Measurements from ENCODE around the gene ARHGAP15.
"Not testable (repeated sequence)": the region's sequence is repeated elsewhere in the genome, so short reads cannot be mapped to it uniquely, and the experiment has no call there.

ARHGAP15 gene

GRCh38 chr2:143128681-143129580, at the start of gene ARHGAP15:
Gene ARHGAP15, plus strand, starts transcription at chr2:143129419.
- no peak for FAIRE-seq

- no peak for FAIRE-seq
Measured at GRCh38 chr2:143081616-143082015, 47.6 kb upstream of the ARHGAP15 start.

GRCh38 chr2:143083636-143084035, 45.6 kb upstream of the ARHGAP15 start:
- FAIRE-seq: no peak

GRCh38 chr2:143084462-143084861, 44.8 kb upstream of the ARHGAP15 start:
- FAIRE-seq: no peak

GRCh38 chr2:143085125-143085784, 44.0 kb upstream of the ARHGAP15 start:
- no peak for FAIRE-seq

GRCh38 chr2:143087033-143087432, 42.2 kb upstream of the ARHGAP15 start:
- no peak for FAIRE-seq

GRCh38 chr2:143088388-143088787, 40.8 kb upstream of the ARHGAP15 start:
- FAIRE-seq: no peak

- not testable (repeated sequence) for FAIRE-seq
Measured at GRCh38 chr2:143089520-143089919, 39.7 kb upstream of the ARHGAP15 start.

- FAIRE-seq: no peak
Measured at GRCh38 chr2:143110758-143111428, 18.3 kb upstream of the ARHGAP15 start.

- FAIRE-seq: no peak
Measured at GRCh38 chr2:143117225-143117624, 12.0 kb upstream of the ARHGAP15 start.

- FAIRE-seq: no peak
Measured at GRCh38 chr2:143121079-143121478, 8.1 kb upstream of the ARHGAP15 start.

GRCh38 chr2:143121957-143122356, 7.3 kb upstream of the ARHGAP15 start:
- no peak for FAIRE-seq

GRCh38 chr2:143123911-143124310, 5.3 kb upstream of the ARHGAP15 start:
- no peak for FAIRE-seq

- no peak for FAIRE-seq
Measured at GRCh38 chr2:143124445-143124844, 4.8 kb upstream of the ARHGAP15 start.

- FAIRE-seq: no peak
Measured at GRCh38 chr2:143125717-143126116, 3.5 kb upstream of the ARHGAP15 start.

- FAIRE-seq: no peak
Measured at GRCh38 chr2:143132355-143132754, 3.1 kb downstream of the ARHGAP15 start.

- FAIRE-seq: no peak
Measured at GRCh38 chr2:143133783-143134182, 4.6 kb downstream of the ARHGAP15 start.

GRCh38 chr2:143138292-143138691, 9.1 kb downstream of the ARHGAP15 start:
- no peak for FAIRE-seq

GRCh38 chr2:143139835-143140393, 10.7 kb downstream of the ARHGAP15 start:
- no peak for FAIRE-seq

- no peak for FAIRE-seq
Measured at GRCh38 chr2:143140864-143141661, 11.8 kb downstream of the ARHGAP15 start.

GRCh38 chr2:143142598-143142997, 13.4 kb downstream of the ARHGAP15 start:
- no peak for FAIRE-seq

GRCh38 chr2:143144813-143145455, 15.7 kb downstream of the ARHGAP15 start:
- no peak for FAIRE-seq
